Activated CD4-positive, alpha-beta T cell treated with anti-CD3 and anti-CD28 coated beads, Interleukin-2, Interleukin-6, amounts not matched to agents 100 ng/mL and 50 ng/mL, durations not matched to agents 16 hours and 8 hours (primary cell): ENCODE data around the gene ARL4A.
"Not testable (repeated sequence)": the region's sequence is repeated elsewhere in the genome, so short reads cannot be mapped to it uniquely, and the experiment has no call there.

ENCODE experiments used
- DNase-seq: peaks from one replicate; pipeline ENCODE4 v3.0.0-alpha.2; 2020

ARL4A gene, protein sequence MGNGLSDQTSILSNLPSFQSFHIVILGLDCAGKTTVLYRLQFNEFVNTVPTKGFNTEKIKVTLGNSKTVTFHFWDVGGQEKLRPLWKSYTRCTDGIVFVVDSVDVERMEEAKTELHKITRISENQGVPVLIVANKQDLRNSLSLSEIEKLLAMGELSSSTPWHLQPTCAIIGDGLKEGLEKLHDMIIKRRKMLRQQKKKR

DNA sequence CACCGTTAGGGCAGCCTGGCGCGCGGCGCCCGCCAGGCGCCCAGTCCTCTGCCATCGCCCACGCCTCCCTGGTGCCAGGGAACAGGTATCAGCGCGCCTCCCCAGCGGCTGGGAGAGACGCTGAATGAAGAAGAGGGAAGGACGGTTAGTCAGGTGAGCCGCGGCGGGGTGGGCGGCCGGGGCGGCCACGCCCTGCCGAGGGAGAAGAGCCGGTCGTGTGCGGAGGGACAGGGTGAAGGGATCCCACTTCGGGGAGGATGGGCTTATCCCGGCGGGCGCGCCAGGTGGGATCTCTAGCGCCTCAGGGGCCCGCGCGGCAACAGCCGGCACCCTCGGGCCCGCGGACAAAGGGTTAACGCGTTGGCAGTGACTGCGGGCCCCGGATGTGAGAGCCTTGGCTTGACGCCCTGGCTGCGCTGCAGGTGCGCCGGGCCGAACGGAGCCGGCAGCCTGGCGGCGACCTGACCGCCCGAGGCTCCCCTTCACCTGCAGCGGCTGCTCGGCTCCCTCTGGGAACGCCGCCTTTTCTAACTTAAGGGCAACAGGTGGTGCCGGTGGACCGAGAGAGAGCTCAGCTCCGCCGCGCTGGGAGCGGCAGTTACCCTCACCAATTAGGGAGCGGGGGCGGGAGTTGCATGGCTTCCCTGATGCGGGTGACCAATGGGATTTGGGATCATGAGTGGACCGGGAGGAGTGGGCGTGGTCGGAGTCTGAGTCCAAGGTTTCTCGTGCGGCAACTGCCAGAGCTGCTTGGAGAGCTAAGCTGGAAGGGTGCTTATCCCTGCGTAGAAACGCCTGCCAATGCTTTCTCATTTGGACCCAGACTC lies at the start of gene ARL4A:
Gene ARL4A (plus strand): TSS at position 743 of the 827 bp plus-strand sequence. CDS start 622 bp downstream, outside the sequence.
- DNase-seq = peak; percentile 95

DNA sequence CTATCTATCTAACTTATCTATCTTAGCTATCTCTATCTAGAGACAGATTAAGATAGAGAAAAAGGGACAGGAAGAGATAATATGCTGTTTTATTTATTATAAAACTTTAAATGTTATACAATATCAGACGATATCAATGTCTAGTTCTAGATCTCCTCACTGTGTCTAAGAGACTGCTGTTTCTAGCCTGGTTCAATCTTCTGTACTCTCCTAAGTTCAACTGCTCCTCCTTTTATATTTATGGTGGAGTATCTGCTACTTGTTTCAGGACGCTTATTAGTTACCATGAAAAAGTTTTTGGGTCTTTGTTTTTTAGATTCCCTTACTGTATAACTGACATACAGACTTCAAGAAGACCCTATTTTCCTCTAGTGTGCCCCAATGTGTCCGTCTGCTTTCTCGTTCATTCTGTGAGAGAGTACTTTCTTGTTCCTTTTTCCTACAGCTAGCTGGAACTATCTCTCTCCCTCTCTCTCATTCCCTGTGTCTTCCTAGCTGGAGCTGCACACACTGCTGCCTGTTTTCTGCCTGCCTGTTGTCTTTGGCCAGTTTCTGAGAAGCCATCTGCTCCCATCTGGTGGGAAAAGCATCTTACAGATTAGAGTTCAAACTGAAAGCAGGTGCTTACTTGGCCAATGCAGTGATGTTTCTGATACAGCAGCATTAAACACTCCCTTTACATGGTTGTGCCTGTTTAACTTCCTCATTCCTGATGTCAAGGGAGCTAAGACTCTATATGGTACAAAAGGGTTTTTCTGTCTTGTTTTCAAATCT lies 49.4 kb upstream of the ARL4A start:
- DNase-seq = no peak

DNA sequence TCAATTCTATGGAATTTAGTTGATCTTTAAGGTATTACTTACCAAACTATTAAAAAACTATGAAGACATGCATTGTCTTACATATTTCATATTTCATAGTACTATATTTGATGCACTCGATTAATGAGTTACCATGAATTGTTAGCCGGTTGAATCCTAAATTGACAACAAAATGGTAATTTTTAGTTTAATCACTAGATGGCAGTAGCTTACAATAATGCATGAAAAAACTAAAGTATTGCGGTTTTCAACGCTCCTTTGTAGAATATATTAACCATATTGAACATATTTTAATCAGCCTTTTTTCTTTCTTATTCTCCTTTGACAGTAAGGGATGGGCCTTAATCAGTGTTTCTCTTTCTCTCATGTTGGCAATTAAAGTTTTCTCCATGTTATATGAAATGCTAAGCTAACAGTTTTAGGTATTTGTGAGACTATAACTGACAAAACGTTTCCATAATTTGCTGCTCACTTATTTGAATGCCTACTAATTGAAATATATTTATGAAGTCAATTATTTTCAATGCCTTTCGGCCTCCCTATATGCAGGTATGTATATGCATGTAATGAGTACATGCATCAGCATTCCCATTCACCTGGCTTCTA lies 48.5 kb upstream of the ARL4A start:
- DNase-seq = peak; percentile 37

DNA sequence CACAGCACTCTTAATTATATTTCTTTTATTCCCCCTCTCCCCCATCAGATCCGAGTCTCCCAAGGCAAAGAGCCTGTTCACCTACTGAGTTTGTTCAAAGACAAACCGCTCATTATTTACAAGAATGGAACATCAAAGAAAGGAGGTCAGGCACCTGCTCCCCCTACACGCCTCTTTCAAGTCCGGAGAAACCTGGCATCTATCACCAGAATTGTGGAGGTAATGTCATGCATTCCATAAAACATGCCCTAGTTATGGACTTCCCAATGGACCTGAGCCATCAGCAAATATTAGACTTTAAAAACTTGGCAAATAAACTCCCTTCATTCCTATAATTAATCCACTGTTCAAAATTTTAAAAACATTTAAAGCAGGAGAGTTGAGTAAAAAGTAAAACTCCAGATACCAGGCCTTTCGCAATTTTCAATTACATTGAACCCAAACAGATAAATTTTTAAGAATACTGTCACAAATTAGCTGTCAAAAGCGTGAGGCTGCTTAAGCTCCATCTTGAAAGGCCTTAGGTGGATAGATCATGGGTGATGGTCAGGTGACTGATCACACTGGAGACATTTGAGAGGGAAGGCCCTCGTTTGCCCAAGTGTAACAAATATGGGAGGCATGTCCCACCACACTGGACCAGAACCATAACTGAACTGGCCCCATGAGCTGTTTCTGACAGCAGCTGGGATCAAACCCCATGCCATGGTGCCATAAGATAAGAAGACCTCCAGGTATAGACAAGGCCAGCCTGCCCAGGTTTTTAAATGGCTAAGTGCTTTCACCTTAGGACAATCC lies 46.9 kb upstream of the ARL4A start:
- DNase-seq = no peak

DNA sequence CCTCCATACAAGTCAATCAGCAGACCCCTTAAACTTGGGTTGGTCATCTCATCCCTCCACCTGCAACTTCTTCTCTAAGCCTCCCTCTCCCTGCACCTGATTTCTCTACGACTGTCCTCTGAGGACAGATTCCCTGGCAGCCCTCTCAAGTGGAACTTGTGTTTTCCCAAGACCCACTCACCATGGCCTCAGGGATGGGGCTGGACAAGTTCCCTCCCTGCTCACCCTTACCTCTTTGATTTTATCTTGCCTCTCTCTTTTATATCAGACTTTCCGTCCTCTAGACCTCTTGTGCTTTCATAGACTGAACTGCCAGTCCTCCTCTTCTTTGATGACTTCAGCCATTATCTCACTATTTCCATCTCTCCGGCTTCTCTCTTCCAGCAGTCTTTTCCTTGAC lies 46.2 kb upstream of the ARL4A start:
- no peak for DNase-seq

DNA sequence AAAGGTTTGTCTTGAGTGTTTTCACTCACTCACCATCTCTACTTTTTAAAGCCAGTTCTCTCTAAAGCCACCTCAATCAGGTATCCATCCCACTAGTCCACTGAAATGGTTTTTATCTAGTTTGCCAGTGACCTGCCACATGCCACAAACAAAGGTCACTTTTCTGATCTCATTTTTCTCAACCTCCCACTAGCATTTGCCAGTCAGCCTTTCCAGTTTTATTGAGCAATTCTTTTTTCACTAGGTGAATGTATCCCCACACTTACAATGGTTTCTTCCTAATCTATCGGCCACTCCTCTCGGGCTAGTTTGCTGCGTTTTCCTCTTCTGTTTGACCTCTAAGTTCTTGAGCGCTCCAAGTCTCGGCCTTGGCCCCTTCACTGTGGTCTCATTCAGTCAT lies 44.9 kb upstream of the ARL4A start:
- DNase-seq = no peak

DNA sequence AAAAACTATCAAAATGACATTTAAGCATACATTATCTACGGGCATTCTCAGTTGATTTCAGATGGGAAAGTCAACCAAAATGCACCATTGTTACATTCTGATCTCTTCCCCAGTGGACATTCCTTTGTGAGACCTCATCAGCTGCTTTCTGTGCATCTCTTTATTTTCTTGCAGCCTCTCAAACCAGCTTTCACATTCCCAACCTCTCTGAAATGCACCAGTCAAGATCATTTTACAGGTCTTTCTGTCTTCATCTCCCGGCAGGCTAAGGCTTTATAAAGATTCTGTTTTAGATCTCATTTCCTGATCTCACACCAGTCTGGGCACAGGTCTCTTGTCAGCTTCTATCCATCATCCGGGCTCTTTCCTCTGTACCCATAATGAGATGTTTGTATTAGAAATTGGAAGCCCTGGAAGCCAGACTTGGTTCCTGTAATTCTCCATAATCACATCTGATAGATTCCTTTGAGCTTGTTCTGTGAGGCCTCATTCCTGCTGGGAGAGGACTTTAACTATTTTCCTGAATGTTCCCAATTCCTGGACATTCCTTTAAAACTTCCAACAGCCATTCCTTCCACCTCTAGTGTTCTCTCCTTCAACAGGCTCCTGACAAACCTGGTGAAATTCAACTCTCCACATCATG lies 44.3 kb upstream of the ARL4A start:
- no peak for DNase-seq

DNA sequence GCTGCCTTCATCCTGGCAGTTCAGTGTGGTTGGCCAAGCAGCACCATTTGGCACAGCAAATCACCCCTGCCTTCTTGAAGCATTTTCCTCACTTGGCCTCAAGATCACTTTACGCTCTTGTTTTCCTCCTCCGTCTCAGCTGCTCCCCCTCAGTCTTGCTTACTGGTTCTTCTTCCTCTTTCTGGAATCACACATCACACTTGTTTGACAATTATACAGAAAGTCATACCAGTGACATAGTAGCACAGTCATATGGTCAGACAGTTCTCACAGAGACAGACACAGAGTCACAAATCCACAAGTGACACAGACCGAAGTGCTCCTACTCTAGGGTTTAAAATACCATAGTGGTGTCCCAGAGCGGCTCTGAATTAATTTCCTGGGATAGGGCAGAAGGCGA lies 43.8 kb upstream of the ARL4A start:
- DNase-seq = no peak

DNA sequence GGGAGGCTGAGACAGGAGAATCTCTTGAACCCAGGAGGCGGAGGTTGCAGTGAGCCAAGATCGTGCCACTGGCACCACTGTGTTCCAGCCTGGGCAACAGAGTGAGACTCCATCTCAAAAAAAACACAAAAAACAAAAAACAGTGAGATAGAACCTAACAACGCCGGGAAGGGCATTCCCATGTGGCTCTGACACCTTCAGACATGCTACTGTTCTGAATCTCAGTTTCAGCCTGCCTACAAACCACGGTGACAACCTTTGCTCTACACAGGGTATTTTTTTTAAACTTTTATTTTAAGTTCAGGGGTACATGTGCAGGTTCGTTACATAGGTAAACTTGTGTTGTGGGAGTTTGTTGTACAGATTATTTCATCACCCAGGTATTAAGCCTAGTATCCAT lies 42.2 kb upstream of the ARL4A start:
- not testable (repeated sequence) for DNase-seq

DNA sequence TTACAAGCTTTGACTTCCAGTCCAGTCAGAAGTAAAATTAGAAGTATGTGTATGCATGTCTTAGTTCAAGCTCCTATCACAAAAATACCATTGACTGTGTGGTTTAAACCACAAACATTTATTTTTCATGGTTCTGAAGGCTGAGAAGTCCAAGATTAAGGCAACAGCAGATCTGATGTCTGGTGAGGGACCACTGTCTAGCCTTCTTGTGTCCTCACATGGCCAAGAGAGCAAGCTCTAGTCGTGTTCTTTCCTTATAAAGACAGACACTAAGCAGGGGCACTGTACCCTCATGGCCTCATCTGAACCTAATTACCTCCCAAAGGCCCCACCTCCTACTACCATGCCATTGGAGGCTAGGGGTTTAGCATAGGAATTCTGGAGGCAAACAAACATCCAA lies 41.3 kb upstream of the ARL4A start:
- DNase-seq = no peak

DNA sequence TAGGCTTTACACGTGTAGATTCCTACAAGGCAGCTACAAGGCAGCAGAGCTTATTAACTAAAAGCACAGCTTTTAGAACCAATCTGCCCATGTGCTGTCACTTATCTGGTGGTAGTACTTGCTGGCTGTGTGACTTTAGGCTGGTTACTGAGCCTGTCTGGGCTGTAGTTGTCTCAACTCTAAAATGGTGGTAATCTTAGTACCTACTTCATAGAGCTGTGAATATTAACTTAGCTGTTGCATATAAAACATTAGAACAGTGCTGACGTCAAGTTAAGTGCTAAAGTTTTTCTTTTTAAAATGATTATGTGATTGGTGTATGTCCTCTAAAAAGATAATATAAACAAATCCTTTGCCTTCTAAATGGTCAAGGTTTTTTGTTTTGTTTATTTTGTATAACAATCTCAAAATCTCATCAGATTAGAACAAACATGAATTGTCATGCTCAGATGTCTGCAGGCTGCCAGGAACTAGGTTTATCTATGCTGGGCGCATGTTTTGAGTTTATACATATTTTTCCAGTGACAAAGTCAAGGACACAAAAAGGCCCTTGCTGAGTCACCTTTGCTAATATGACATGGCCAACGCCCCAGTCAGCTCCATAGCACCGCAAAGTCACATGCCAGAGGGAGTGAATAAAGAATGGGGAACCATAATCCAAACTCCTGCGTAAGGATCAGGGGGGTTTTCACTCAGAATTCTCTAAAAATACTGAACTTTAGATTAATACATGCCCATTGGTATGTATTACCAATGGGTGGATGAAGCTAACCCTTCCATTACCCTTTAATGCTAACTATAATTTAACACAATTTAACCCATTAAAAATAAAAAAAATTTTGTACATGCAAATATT lies 39.8 kb upstream of the ARL4A start:
- DNase-seq = no peak

DNA sequence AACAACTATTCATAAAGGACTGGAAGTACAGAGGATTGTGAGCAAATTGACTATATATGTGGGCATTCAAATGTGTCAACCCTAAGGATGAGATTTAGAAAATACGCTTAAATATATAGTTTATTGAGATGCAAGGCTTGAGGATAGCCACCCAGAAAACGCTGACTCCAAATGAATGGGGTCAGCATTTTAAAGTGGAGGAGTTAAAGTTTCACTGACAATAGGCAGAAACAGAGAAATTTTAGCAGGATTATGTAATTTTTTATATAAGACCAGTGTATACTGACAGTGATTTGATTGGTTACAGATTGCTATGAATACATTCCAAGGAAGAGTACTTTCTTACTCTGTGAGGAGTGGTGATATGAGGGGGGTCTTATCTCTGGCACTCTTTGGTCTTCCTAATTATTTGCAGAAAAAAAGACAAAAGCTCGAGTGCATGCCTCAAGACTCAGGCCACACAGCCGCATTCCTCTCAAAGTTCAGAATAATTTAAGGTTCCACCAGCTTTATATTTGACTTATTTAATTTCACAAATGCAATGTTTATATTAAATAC lies 38.6 kb upstream of the ARL4A start:
- no peak for DNase-seq

DNA sequence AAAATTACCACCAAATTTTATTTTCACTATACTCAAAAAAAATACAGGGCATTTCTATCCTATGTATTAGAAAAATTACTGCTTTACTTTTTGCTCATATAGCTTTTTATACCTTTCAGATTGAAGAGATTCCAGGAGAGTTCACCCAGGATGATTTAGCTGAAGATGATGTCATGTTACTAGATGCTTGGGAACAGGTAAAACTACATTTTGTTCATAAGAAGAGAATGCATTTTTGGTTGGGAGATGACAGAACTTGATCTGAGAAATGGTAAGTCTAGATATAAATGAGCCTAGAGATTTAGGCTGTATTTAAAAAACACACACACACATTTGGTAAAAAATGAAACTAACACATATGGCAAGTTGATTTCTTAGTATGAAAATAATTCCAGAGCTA lies 38.1 kb upstream of the ARL4A start:
- DNase-seq = no peak

DNA sequence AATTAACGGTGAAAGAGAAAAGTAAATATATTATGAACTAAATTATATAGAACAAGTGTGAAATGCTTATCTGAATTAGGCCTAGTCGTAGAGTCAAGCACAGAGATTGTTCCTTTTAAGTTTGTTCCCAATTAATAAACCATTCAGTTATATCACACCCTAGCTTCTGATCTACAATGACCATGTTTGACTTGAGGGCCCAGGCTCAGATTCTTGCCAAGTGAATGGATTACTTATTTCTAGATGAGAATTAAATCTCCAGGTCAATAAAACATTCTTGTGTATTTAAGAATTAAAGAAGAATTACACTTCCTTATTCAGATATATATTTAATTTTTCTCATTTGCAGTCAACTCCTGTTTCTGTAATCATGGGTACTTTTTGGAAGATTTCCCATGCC lies 37.4 kb upstream of the ARL4A start:
- DNase-seq = no peak

DNA sequence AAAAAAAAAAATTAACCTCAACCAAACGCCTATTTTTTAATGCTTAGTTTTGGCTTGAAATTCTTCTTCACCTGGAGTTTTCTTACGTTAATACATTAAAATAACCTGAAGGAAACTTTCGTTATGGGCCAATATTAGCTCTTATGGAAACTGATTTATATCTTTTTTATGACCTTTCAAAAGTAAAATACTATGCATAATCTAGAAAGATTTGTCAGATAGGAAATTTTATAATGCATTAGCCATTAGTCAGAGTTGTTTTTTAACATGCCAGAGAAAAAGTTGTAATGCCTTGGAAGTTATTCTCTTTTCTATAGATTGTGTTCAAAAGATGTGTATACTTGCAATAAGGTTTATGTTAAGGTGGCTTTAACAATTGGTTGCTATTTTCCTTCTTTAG lies 34.3 kb upstream of the ARL4A start:
- DNase-seq = no peak

DNA sequence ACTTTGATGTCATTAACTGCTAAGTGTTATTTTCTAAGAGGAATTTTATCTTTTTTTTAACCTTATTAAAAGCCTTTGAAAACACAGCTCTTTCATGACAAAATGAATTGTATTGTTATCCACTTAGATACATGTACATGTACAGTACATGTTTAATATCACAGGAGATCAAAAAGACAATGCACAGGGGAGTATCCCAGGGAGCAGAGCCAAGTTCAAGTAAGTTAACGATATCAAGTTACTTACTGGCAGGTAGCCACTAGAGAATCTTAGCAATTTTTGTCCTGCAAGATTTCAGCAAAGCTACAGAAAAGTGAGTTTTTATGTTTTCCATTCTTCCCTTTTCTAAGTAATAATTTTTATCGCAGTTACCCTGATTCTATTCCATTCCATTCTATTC lies 33.9 kb upstream of the ARL4A start:
- no peak for DNase-seq

DNA sequence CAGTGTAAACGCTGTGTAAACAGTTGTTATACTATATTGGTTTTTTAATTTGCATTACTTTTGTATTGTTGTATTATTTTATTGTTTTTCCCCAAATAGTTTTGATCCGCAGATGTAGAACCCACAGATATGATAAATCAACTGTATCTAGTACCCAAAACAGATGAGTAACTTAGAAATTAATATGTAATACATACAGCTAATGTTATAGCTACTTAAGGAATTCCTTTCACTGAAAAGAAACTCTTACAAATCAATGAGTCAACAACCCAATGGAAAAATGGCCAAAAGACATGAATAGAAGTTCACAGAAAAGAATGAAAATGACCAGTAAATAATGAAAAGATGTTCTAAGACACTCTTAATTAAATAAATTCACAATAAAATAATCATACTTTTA lies 32.3 kb upstream of the ARL4A start:
- DNase-seq = no peak

DNA sequence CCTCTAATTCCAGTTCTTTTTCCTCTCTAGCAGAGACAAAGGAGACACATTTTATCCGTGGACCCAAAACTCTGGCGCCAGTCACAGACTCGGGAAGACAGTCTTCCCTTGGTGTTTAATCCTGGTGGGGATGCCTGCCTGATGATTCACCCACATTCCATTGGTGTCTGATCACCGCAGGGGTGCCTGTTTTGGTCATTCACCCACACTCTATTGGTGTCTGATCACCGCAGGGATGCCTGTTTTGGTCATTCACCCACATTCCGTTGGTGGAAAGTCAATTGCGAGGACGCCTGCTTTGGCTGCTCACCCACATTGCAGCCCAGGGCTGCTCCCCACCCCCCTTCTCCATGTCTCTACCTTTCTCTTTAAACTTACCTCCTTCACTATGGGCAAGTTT lies 27.0 kb upstream of the ARL4A start:
- not testable (repeated sequence) for DNase-seq

DNA sequence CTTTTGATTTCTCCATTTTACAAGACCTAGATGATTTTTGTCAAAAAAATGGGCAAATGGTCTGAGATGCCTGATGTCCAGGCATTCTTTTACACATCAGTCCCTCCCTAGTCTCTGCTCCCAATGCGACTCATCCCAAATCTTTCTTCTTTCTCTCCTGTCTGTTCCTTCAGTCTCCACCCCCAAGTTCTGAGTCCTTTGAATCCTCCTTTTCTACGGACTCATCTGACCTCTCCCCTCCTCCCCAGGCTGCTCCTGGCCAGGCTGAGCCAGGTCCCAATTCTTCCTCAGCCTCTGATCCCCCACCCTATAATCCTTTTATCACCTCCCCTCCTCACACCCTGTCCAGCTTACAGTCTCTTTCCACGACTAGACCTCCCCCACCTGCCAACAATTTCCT lies 26.4 kb upstream of the ARL4A start:
- DNase-seq = not testable (repeated sequence)

DNA sequence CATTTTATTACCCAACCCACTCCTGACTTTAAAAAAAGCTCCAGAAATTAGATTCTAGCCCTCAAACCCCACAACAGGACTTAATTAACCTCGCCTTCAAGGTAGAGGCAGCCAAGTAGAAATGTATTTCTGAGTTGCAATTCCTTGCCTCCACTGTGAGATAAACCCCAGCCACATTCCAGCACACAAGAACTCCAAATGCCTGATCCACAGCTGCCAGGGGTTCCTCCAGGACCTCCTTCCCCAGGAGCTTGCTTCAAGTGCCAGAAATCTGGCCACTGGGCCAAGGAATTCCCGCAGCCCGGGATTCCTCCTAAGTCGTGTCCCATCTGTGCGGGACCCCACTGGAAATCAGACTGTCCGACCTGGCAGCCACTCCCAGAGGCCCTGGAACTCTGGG lies 25.9 kb upstream of the ARL4A start:
- no peak for DNase-seq
